GM21526 (cell line): ENCODE measurements around the gene SRCAP.

Experiments
- ATAC-seq: cut with Tn5 transposase; IDR thresholded peaks from one replicate; pipeline ENCODE4 v1.9.1; 2021; ENCODE audit warnings: moderate library complexity; ENCODE audit not compliant: unreplicated experiment, low FRiP score

SRCAP gene

GRCh38 chr16:30750876-30751465 is 52.0 kb downstream of the SRCAP start:
- no peak for ATAC-seq

GRCh38 chr16:30753596-30753995 is 54.6 kb downstream of the SRCAP start:
- ATAC-seq = no peak

GRCh38 chr16:30755955-30756780 is 57.2 kb downstream of the SRCAP start:
- no peak for ATAC-seq

GRCh38 chr16:30756781-30757100 is 57.8 kb downstream of the SRCAP start:
- ATAC-seq = no peak

- ATAC-seq = no peak
Observed at GRCh38 chr16:30757316-30757715, 58.3 kb downstream of the SRCAP start.

- no peak for ATAC-seq
Observed at GRCh38 chr16:30758988-30759491, 60.1 kb downstream of the SRCAP start.

GRCh38 chr16:30760001-30760559 is 61.1 kb downstream of the SRCAP start:
- ATAC-seq = no peak

GRCh38 chr16:30760577-30761426 is 61.8 kb downstream of the SRCAP start:
- ATAC-seq = no peak

- peak; percentile 7 for ATAC-seq
Observed at GRCh38 chr16:30761427-30761927, 62.5 kb downstream of the SRCAP start.

GRCh38 chr16:30761928-30762902 is 63.2 kb downstream of the SRCAP start, which contains the start of the genes CFAP119 and RNF40:
TSS of gene CFAP119 (minus strand) at chr16:30762062. CDS start at chr16:30761748, 314 bp downstream.
TSS of gene RNF40 (plus strand) at chr16:30762322. CDS start at chr16:30762546, 224 bp downstream.
- ATAC-seq = peak; percentile 72

- no peak for ATAC-seq
Observed at GRCh38 chr16:30762991-30763725, 64.2 kb downstream of the SRCAP start.

- no peak for ATAC-seq
Observed at GRCh38 chr16:30764086-30764485, 65.1 kb downstream of the SRCAP start.

- ATAC-seq = no peak
Observed at GRCh38 chr16:30764816-30765465, 66.0 kb downstream of the SRCAP start.

GRCh38 chr16:30766206-30766932 is 67.4 kb downstream of the SRCAP start:
- no peak for ATAC-seq

- ATAC-seq = no peak
Observed at GRCh38 chr16:30766933-30767284, 67.9 kb downstream of the SRCAP start.

GRCh38 chr16:30767767-30768465 is 68.9 kb downstream of the SRCAP start:
- ATAC-seq = no peak
